GM23248 (cell line): ENCODE measurements around the gene STAT4. TPM values are rescaled to one million over a fixed set of nuclear protein-coding genes. Genes with fewer than 3 reads are reported as not detected.

Source experiments
- DNase-seq: peaks from one replicate; pipeline ENCODE4 v3.0.0-alpha.2; 2015
- H2AFZ ChIP-seq: fragments of 200-600 bp; sonication (generic); 2 replicates; pipeline ENCODE4 v1.6.1; 2016; ENCODE audit warnings: antibody characterized with exemption
- H3F3A ChIP-seq: fragments of 200-600 bp; sonication (generic); 2 replicates; pipeline ENCODE4 v1.6.1; 2016; ENCODE audit warnings: mild to moderate bottlenecking, antibody characterized with exemption, mixed run types; ENCODE audit not compliant: insufficient read depth
- H3K27ac ChIP-seq: fragments of 200-600 bp; sonication (generic); 2 replicates; pipeline ENCODE4 v1.5.1; 2016; ENCODE audit warnings: mild to moderate bottlenecking
- H3K27me3 ChIP-seq: fragments of 200-600 bp; sonication (generic); replicated peaks from 2 replicates; pipeline ENCODE4 v1.6.1; 2016; ENCODE audit warnings: mild to moderate bottlenecking; ENCODE audit not compliant: insufficient read depth
- H3K36me3 ChIP-seq: fragments of 200-600 bp; sonication (generic); 2 replicates; pipeline ENCODE4 v1.6.1; 2016; ENCODE audit warnings: low read depth, mild to moderate bottlenecking
- H3K4me1 ChIP-seq: fragments of 200-600 bp; sonication (generic); 2 replicates; pipeline ENCODE4 v1.6.1; 2016; ENCODE audit warnings: mild to moderate bottlenecking; ENCODE audit not compliant: insufficient read depth
- H3K4me2 ChIP-seq: fragments of 200-600 bp; sonication (generic); one replicate; pipeline ENCODE4 v1.6.1; 2016; ENCODE audit warnings: mild to moderate bottlenecking; ENCODE audit not compliant: unreplicated experiment
- H3K4me3 ChIP-seq: fragments of 200-600 bp; sonication (generic); 2 replicates; pipeline ENCODE4 v1.5.1; 2016; ENCODE audit warnings: mild to moderate bottlenecking
- H3K79me2 ChIP-seq: fragments of 200-600 bp; sonication (generic); 2 replicates; pipeline ENCODE4 v1.6.1; 2016; ENCODE audit warnings: mild to moderate bottlenecking; ENCODE audit not compliant: insufficient read depth
- H3K9ac ChIP-seq: fragments of 200-600 bp; sonication (generic); 2 replicates; pipeline ENCODE4 v1.6.1; 2016; ENCODE audit warnings: mild to moderate bottlenecking
- H3K9me2 ChIP-seq: fragments of 200-600 bp; sonication (generic); 2 replicates; pipeline ENCODE4 v1.6.1; 2016; ENCODE audit warnings: mixed run types, mild to moderate bottlenecking, moderate library complexity; ENCODE audit not compliant: insufficient read depth
- H3K9me3 ChIP-seq: fragments of 200-600 bp; sonication (generic); one replicate; pipeline ENCODE4 v1.6.1; 2017; ENCODE audit warnings: low read depth
- H4K20me1 ChIP-seq: fragments of 200-600 bp; sonication (generic); 2 replicates; pipeline ENCODE4 v1.6.0; 2016; ENCODE audit not compliant: insufficient read depth
- EZH2 ChIP-seq: fragments of 200-600 bp; sonication (generic); IDR thresholded peaks from 2 replicates; pipeline ENCODE4 v1.6.1; 2018; ENCODE audit warnings: antibody characterized with exemption, mild to moderate bottlenecking; ENCODE audit not compliant: insufficient read depth, poor library complexity, severe bottlenecking
- EZH2phosphoT487 ChIP-seq: fragments of 200-600 bp; sonication (generic); IDR thresholded peaks from 2 replicates; pipeline ENCODE4 v1.6.1; 2018; ENCODE audit warnings: antibody characterized with exemption, moderate library complexity, mild to moderate bottlenecking, low read depth; ENCODE audit not compliant: insufficient read depth
- WGBS, 2 experiments: methylation state at CpG; one replicate each; pipeline ENCODE4 v1.1.6; 2015 to 2017; ENCODE audit warnings: low lambda C conversion rate in 2 of 2, low coverage in 1 of 2; ENCODE audit errors: missing lambda C conversion rate in 2 of 2; 5-methylcytosine and 5-hydroxymethylcytosine counted together
- in situ Hi-C: fragments of 300-500 bp; cut with MboI; formaldehyde crosslinking; loops from 2 replicates; pipeline ENCODE4 v1.15.0; 2020
- polyA plus RNA-seq: library from polyadenylated mRNA; unstranded; fragments of >200 nt; fragmentation: Nextera tagmentation; extraction: Ambion mirVana; gene quantifications from 2 replicates; pipeline ENCODE4 v1.2.1, GENCODE V29; 2016
- total RNA-seq: library from RNA; depleted of rRNA; stranded (reverse); fragments of >200 nt; shearing (Covaris generic); gene quantifications from 2 replicates; pipeline ENCODE4 v1.2.3, GENCODE V29; 2014

STAT4 gene
- total and polyA plus RNA-seq, 2 experiments from 2014 or later: 1.9 to 3.2 TPM

- DNase-seq: peak; percentile 75
- H3F3A ChIP-seq: peaks cover 16% of the 10 kb centered on the region; the same call in 1 of the 2 replicates
These were observed 4.8 kb upstream of the STAT4 start for GRCh38 chr2:191155608-191156071.

GRCh38 chr2:191153716-191154115 lies 2.9 kb upstream of the STAT4 start:
- Histone ChIP-seq H3K27me3 (no peaks in the 10 kb centered on the region), H3K4me3 (no peak overlapping the region), H3F3A (peaks cover 16% of the 10 kb centered on the region; the same call in 1 of the 2 replicates), H3K9me2 (no peaks in the 10 kb centered on the region), H3K9ac (no peak overlapping the region), H3K27ac (no peak overlapping the region), H3K9me3 (no peaks in the 10 kb centered on the region), H3K79me2 (no peaks in the 10 kb centered on the region), H3K36me3 (no peaks in the 10 kb centered on the region), H4K20me1 (no peaks in the 10 kb centered on the region), H3K4me1 (peaks cover 16% of the 10 kb centered on the region), H2AFZ (no peak overlapping the region), H3K4me2 (no peak overlapping the region)
- 83 to 88% methylated on average over 2 of the region's 2 CpGs for WGBS, 2 experiments
- TF ChIP-seq EZH2 (no peak), EZH2phosphoT487 (no peak)
- in situ Hi-C loops: loop anchor here (10.0 kb wide), 1 partner anchor 99 kb away; no protein-coding TSS in a partner anchor
- no peak for DNase-seq

More at GRCh38 chr2:191155608-191156071, 4.8 kb upstream of the STAT4 start:
- Histone ChIP-seq H3K27ac (no peak overlapping the region), H3K36me3 (no peaks in the 10 kb centered on the region), H3K79me2 (no peaks in the 10 kb centered on the region), H2AFZ (no peak overlapping the region), H3K4me1 (peaks cover 16% of the 10 kb centered on the region), H3K27me3 (no peaks in the 10 kb centered on the region), H3K9me2 (no peaks in the 10 kb centered on the region), H3K9me3 (no peaks in the 10 kb centered on the region), H3K4me3 (no peak overlapping the region), H3K9ac (no peak overlapping the region), H4K20me1 (no peaks in the 10 kb centered on the region), H3K4me2 (no peak overlapping the region)
- TF ChIP-seq EZH2phosphoT487 (no peak), EZH2 (no peak)
- in situ Hi-C loops: loop anchor here (10.0 kb wide), 1 partner anchor 101 kb away; no protein-coding TSS in a partner anchor
- WGBS, 2 experiments: 13 to 18% methylated on average over 1 of the region's 1 CpG

- H3F3A ChIP-seq: peaks cover 16% of the 10 kb centered on the region; the same call in 1 of the 2 replicates
- no peaks in the 10 kb centered on the region for H4K20me1 ChIP-seq
- no peaks in the 10 kb centered on the region for H3K36me3 ChIP-seq
- WGBS, 2 experiments: 82 to 84% methylated on average over 5 of the region's 5 CpGs
- H2AFZ ChIP-seq: no peak overlapping the region
- no peak overlapping the region for H3K4me3 ChIP-seq
- no peaks in the 10 kb centered on the region for H3K79me2 ChIP-seq
- no peak overlapping the region for H3K4me2 ChIP-seq
- H3K4me1 ChIP-seq: peaks cover 10% of the 10 kb centered on the region
- DNase-seq: peak; percentile 69
- in situ Hi-C loops: loop anchor here (10.0 kb wide), 1 partner anchor 98 kb away; no protein-coding TSS in a partner anchor
- no peaks in the 10 kb centered on the region for H3K27me3 ChIP-seq
- no peaks in the 10 kb centered on the region for H3K9me3 ChIP-seq
- no peaks in the 10 kb centered on the region for H3K9me2 ChIP-seq
- no peak overlapping the region for H3K27ac ChIP-seq
- no peak for TF ChIP-seq EZH2phosphoT487
- TF ChIP-seq EZH2: no peak
- no peak overlapping the region for H3K9ac ChIP-seq
These were observed 1.9 kb upstream of the STAT4 start for GRCh38 chr2:191152482-191153240.

GRCh38 chr2:191151331-191151730 lies 537 bp upstream of the STAT4 start:
- Histone ChIP-seq H2AFZ (peak overlapping the region; percentile 98; the same call in 1 of the 2 replicates), H3K27me3 (no peaks in the 10 kb centered on the region), H3K36me3 (no peaks in the 10 kb centered on the region), H4K20me1 (no peaks in the 10 kb centered on the region), H3K4me3 (peak overlapping the region; percentile 82), H3K4me2 (peak overlapping the region; percentile 93), H3K4me1 (peaks cover 10% of the 10 kb centered on the region), H3K9me3 (no peaks in the 10 kb centered on the region), H3K9ac (no peak overlapping the region), H3F3A (peaks cover 16% of the 10 kb centered on the region; the same call in 1 of the 2 replicates), H3K9me2 (no peaks in the 10 kb centered on the region), H3K27ac (no peak overlapping the region), H3K79me2 (no peaks in the 10 kb centered on the region)
- no peak for DNase-seq
- WGBS, 2 experiments: 84 to 85% methylated on average over 6 of the region's 6 CpGs
- in situ Hi-C loops: loop anchor here (10.0 kb wide), 1 partner anchor 97 kb away; no protein-coding TSS in a partner anchor
- TF ChIP-seq EZH2: no peak
- no peak for TF ChIP-seq EZH2phosphoT487
